Common myeloid progenitor, CD34-positive (primary cell): ENCODE results near the gene FIBP.
"Not testable (repeated sequence)": the region's sequence is repeated elsewhere in the genome, so short reads cannot be mapped to it uniquely, and the experiment has no call there.

ENCODE experiments used
- CTCF ChIA-PET: fragments of 350-600 bp; sonication (Branson Sonifier 250); formaldehyde crosslinking; loops from one replicate; lab custom pipeline; 2021; ENCODE audit warnings: antibody characterized with exemption; lab: Charles Lee
- POLR2A ChIA-PET: fragments of 350-600 bp; sonication (Branson Sonifier 250); formaldehyde crosslinking; loops from one replicate; lab custom pipeline; 2021; ENCODE audit warnings: antibody characterized with exemption; lab: Charles Lee
- DNase-seq, 3 donors: peaks; one replicate each; pipeline versions ENCODE4 v3.0.0 to v3.0.0-alpha.2; 2013
- H3K27ac ChIP-seq, 2 experiments: 1 replicate in 1 of 2; 2 replicates in 1 of 2; pipeline ENCODE4 v1.7.0; 2013; ENCODE audit warnings: inconsistent platforms in 2 of 2, low read length in 2 of 2, mild to moderate bottlenecking in 2 of 2, low read depth in 1 of 2, moderate library complexity in 1 of 2; ENCODE audit not compliant: severe bottlenecking in 2 of 2, insufficient read depth in 1 of 2, poor library complexity in 1 of 2
- H3K27me3 ChIP-seq, 5 experiments: replicated peaks in 2 of 5; 1 replicate in 3 of 5; 2 replicates in 2 of 5; pipeline versions ENCODE4 v1.6.1 to v1.7.0; 2013; ENCODE audit warnings: low read length in 4 of 5, mild to moderate bottlenecking in 2 of 5, moderate library complexity in 2 of 5, inconsistent platforms in 1 of 5; ENCODE audit not compliant: insufficient read depth in 5 of 5, control insufficient read depth in 4 of 5
- H3K36me3 ChIP-seq, 4 experiments: 1 replicate in 2 of 4; 2 replicates in 2 of 4; pipeline versions ENCODE4 v1.6.1 to v1.7.0; 2013; ENCODE audit warnings: low read length in 3 of 4, control low read depth in 1 of 4, mild to moderate bottlenecking in 1 of 4; ENCODE audit not compliant: control insufficient read depth in 4 of 4, insufficient read depth in 4 of 4
- H3K4me1 ChIP-seq, 4 experiments: 1 replicate in 3 of 4; 2 replicates in 1 of 4; pipeline versions ENCODE4 v1.6.1 to v1.7.1; 2013; ENCODE audit warnings: low read length in 3 of 4, mild to moderate bottlenecking in 3 of 4, control low read depth in 1 of 4, inconsistent platforms in 1 of 4, moderate library complexity in 1 of 4; ENCODE audit not compliant: control insufficient read depth in 4 of 4, insufficient read depth in 4 of 4; ENCODE audit errors: control extremely low read depth in 1 of 4
- H3K4me3 ChIP-seq, 7 experiments: 1 replicate in 4 of 7; 2 replicates in 3 of 7; pipeline versions ENCODE4 v1.5.1 to v1.7.0; 2013; ENCODE audit warnings: mild to moderate bottlenecking in 7 of 7, low read length in 6 of 7, moderate library complexity in 6 of 7, inconsistent platforms in 2 of 7, low read depth in 2 of 7, control low read depth in 1 of 7; ENCODE audit not compliant: insufficient read depth in 4 of 7, control insufficient read depth in 1 of 7; ENCODE audit errors: extremely low read depth in 1 of 7
- H3K9me3 ChIP-seq, 5 experiments: 1 replicate in 4 of 5; 2 replicates in 1 of 5; pipeline versions ENCODE4 v1.6.1 to v1.7.1; 2013; ENCODE audit warnings: low read length in 4 of 5, mild to moderate bottlenecking in 2 of 5, inconsistent platforms in 1 of 5, low read depth in 1 of 5, moderate library complexity in 1 of 5; ENCODE audit not compliant: control insufficient read depth in 4 of 5, insufficient read depth in 2 of 5; ENCODE audit errors: control extremely low read depth in 1 of 5
- WGBS: methylation state at CpG from one replicate; pipeline ENCODE4 v1.1.5; 2013; ENCODE audit not compliant: insufficient coverage; 5-methylcytosine and 5-hydroxymethylcytosine counted together

The FIBP gene

DNA sequence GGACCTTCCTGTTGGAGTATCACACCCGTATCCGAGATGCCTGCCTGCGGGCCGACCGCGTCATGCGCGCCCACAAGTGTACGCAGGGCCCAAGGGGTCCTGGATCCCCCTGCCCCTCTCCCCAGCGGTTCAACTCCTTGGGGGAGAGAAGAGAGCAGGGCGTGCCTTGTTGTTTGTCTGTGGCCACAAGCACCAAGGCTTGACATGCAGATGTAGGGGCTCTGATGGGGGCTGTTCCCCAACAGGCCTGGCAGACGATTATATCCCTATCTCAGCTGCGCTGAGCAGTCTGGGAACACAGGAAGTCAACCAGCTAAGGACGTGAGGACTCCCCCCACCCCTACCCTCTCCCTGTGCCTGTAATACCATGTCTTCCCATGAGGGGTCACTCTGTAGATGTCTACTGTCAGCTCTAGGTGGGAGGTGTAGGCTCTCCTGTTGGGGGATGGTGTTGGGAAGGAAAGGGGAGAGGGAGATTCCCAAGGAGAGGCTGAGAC lies 37.1 kb downstream of the FIBP start:
- Histone ChIP-seq H3K27me3 (no peaks in the 10 kb centered on the region), H3K27ac (no peak overlapping the region), H3K36me3 (peaks cover 12 to 56% (median 45%) of the 10 kb centered on the region in 4 experiments), H3K4me1 (peaks cover 0 to 9% (median 8%) of the 10 kb centered on the region in 4 experiments), H3K4me3 (no peak overlapping the region), H3K9me3 (peaks cover 0 to 7% (median 0%) of the 10 kb centered on the region in 5 experiments)
- ChIA-PET POLR2A (interaction anchor here (0.6 to 2.1 kb wide), 2 partner anchors 18 to 212 kb away, joined by 3 to 6 read pairs; partner anchors contain the start of gene SNX32), CTCF (interaction anchor here (0.9 to 4.9 kb wide), 14 partner anchors 9 to 145 kb away, joined by 3 to 20 read pairs (median 4); partner anchors contain the start of genes FIBP, MUS81 and SNX32)
- DNase-seq: peak in 1 of 3 donors; percentile 34
- WGBS: 97% methylated on average over 13 of the region's 14 CpGs

DNA sequence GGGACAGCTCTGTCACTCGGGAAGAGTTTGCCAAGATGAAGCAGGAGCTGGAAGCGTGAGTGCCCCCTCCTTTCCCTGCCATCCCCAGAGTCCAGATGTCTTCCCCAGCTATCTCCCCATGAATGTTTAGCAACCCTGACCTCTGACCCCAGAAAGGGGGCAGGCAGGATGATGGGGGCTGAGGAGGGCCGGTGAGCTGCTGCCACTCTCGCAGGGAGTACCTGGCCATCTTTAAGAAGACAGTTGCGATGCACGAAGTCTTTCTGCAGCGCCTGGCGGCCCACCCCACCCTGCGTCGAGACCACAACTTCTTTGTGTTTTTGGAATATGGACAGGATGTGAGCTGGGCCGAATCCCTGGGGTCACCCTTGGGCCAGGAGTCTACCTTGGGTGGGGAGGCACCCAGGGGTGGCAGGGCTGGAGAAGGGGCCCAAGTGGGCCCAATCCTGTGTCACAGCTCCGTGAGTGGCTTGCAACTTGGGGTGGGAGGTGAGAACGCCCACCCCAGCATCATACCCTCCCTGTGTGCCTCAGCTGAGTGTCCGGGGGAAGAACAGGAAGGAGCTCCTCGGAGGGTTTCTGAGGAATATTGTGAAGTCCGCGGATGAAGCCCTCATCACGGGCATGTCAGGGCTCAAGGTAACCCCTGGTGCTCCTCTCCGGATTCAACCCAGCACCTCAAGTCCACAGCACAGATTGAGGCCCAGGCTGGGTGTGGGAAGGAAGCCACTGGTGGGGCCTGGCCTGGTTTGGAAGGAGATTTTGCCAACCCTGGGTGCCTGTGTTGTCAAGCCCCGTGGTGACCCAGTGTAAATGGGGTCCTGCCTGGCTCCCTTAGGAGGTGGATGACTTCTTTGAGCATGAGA lies 37.8 kb downstream of the FIBP start:
- 90% methylated on average over 19 of the region's 20 CpGs for WGBS
- ChIA-PET CTCF (interaction anchor here (0.9 to 4.9 kb wide), 8 partner anchors 8 to 34 kb away, joined by 3 to 20 read pairs (median 4); partner anchors contain the start of genes CFL1, MUS81 and SNX32), POLR2A (interaction anchor here (1.3 to 2.1 kb wide), 2 partner anchors 17 to 139 kb away, joined by 3 to 6 read pairs; partner anchors contain the start of gene SNX32)
- H3K27ac ChIP-seq: no peak overlapping the region
- H3K27me3 ChIP-seq: no peaks in the 10 kb centered on the region
- peaks cover 0 to 2% (median 1%) of the 10 kb centered on the region in 4 experiments for H3K4me1 ChIP-seq
- peaks cover 12 to 49% (median 41%) of the 10 kb centered on the region in 4 experiments for H3K36me3 ChIP-seq
- no peak for DNase-seq
- H3K9me3 ChIP-seq: peaks cover 0 to 7% (median 0%) of the 10 kb centered on the region in 5 experiments
- no peak overlapping the region for H3K4me3 ChIP-seq

DNA sequence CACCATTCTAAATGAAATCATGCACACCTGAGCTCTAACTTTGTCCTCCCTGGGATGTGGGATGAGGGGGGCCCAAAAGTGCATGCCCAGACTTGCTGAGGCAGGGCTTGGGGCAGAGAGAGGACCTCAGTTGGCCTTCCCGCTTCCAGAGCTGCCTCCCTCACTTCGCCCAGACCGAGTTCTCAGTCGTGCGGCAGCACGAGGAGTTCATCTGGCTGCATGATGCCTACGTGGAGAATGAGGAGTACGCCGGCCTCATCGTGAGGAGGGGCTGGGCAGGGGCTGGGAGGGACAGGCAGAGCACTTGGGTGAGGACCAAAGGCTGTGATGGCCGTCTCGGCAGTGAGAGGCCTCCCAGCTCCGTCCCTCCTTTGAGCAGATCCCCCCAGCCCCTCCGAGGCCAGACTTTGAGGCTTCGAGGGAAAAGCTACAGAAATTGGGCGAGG lies 38.5 kb downstream of the FIBP start:
- H3K36me3 ChIP-seq: peaks cover 12 to 42% (median 36%) of the 10 kb centered on the region in 4 experiments
- ChIA-PET CTCF (interaction anchor here (0.9 to 4.9 kb wide), 5 partner anchors 8 to 70 kb away, joined by 3 to 20 read pairs (median 3); partner anchors contain the start of gene CFL1), POLR2A (interaction anchor here (1.3 kb wide), 1 partner anchor 138 kb away, joined by 3 read pairs; no protein-coding TSS in a partner anchor)
- DNase-seq: no peak
- 87% methylated on average over 13 of the region's 16 CpGs for WGBS
- H3K27ac ChIP-seq: no peak overlapping the region
- H3K27me3 ChIP-seq: no peaks in the 10 kb centered on the region
- H3K4me3 ChIP-seq: no peak overlapping the region
- H3K9me3 ChIP-seq: peaks cover 0 to 7% (median 0%) of the 10 kb centered on the region in 5 experiments
- H3K4me1 ChIP-seq: no peaks in the 10 kb centered on the region

DNA sequence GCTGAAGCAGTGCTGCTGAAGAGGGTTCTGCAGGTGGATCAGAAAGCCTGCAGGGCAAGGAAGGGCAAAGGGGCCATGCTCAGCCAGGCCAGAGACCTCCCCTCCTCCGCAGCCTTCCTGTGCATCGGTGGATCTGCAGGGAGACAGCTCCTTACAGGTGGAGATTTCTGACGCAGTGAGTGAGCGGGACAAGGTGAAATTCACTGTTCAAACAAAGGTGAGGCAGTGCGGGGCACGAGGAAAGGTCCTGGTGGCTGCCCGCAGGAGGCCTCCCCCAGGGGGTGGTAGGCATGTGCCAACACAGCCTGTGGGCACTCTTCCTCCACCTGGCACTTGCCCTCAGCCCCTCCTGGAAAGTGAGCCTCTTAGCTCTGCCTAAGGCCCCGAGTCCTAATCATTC lies 38.9 kb downstream of the FIBP start:
- H3K27me3 ChIP-seq: no peaks in the 10 kb centered on the region
- H3K4me1 ChIP-seq: no peaks in the 10 kb centered on the region
- POLR2A ChIA-PET: interaction anchor here (1.3 kb wide), 1 partner anchor 138 kb away, joined by 3 read pairs; no protein-coding TSS in a partner anchor
- peaks cover 12 to 38% (median 32%) of the 10 kb centered on the region in 4 experiments for H3K36me3 ChIP-seq
- no peak overlapping the region for H3K4me3 ChIP-seq
- DNase-seq: no peak
- no peak overlapping the region for H3K27ac ChIP-seq
- CTCF ChIA-PET: interaction anchor here (1.0 to 1.4 kb wide), 4 partner anchors 9 to 69 kb away, joined by 3 read pairs; partner anchors contain the start of gene CFL1
- peaks cover 0 to 7% (median 0%) of the 10 kb centered on the region in 5 experiments for H3K9me3 ChIP-seq
- WGBS: 90% methylated on average over 7 of the region's 8 CpGs

DNA sequence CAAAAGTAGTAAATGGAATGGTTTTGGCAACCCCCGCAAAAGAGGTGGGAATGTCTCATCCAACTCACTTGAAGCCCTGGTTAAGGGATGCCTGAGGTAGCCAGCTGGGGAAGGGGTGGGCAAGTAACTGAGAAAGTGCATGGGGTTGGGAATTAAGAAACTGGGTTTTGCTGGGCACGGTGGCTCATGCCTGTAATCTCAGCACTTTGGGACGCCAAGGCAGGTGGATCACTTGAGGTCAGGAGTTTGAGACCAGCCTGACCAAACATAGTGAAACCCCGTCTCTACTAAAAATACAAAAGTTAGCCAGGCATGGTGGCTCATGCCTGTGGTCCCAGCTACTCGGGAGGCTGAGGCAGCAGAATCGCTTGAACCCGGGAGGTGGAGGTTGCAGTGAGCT lies 39.6 kb downstream of the FIBP start:
- ChIA-PET CTCF (interaction anchor here (0.8 to 1.4 kb wide), 5 partner anchors 9 to 69 kb away, joined by 3 read pairs; no protein-coding TSS in a partner anchor), POLR2A (interaction anchor here (0.6 to 0.8 kb wide), 2 partner anchors 22 to 275 kb away, joined by 3 read pairs; no protein-coding TSS in a partner anchor)
- H3K27me3 ChIP-seq, H3K9me3 ChIP-seq, H3K4me3 ChIP-seq, H3K4me1 ChIP-seq, H3K27ac ChIP-seq, DNase-seq: not testable (repeated sequence)
- peaks cover 12 to 31% (median 25%) of the 10 kb centered on the region in 4 experiments for H3K36me3 ChIP-seq
- WGBS: 77% methylated on average over 7 of the region's 7 CpGs

DNA sequence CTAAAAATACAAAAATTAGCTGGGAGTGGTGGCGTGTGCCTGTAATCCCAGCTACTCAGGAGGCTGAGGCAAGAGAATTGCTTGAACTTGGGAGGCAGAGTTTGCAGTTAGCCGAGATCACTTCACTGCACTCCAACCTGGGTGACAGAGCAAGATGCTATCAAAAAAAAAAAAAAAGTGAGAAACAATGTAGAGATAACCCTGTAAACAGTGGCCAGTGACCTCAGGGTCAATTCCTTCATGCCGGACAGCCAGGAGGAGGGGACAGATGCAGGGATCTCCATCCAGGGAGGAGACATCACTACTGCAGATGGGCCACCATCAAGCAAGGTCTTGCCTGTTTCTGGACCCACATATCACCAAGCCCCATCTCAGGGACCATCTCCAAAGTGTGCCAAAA lies 40.5 kb downstream of the FIBP start:
- no peak overlapping the region for H3K27ac ChIP-seq
- 94% methylated on average over 2 of the region's 3 CpGs for WGBS
- POLR2A ChIA-PET: no interaction called here
- peaks cover 8 to 22% (median 18%) of the 10 kb centered on the region in 4 experiments for H3K36me3 ChIP-seq
- H3K9me3 ChIP-seq: peaks cover 0 to 7% (median 0%) of the 10 kb centered on the region in 5 experiments
- no peak overlapping the region for H3K4me3 ChIP-seq
- no peaks in the 10 kb centered on the region for H3K4me1 ChIP-seq
- CTCF ChIA-PET: interaction anchor here (1.0 to 2.1 kb wide), 7 partner anchors 8 to 34 kb away, joined by 3 to 8 read pairs (median 3); partner anchors contain the start of genes CFL1 and MUS81
- no peaks in the 10 kb centered on the region for H3K27me3 ChIP-seq
- no peak for DNase-seq
